ENCODE measurements around the gene PAQR8. TPM values are rescaled to one million over a fixed set of nuclear protein-coding genes. Genes with fewer than 3 reads are reported as not detected.

Gene PAQR8
- total RNA-seq, 4 donors from 2014 or later, result 8.6 to 21.1 (median 14.2) TPM

DNA sequence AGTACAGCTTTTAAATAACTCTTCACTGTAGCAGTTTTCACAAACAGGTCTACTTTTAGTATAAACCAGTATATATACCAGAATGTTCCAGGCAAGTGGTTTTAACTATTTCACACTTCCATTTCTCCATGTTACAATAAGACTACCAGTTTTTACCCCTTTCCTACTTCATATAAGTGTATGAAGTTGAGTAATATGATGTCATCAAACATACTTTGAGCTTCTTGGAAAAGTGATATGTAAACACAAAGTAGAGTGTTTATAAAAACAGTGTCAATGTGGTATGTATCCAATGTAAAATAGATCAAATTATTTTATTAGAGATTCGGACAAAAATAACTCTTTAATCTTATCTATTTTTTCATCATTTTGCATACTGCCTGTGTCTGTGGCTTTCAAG is 2.5 kb upstream of the PAQR8 start:
- H3K27ac ChIP-seq, result peak overlapping the region; percentile 25 to 88 (median 86)
- 30 to 32% methylated on average over 1 of the region's 1 CpG for WGBS, 2 donors (ENCODE audit: low coverage in 1 of 2)

DNA sequence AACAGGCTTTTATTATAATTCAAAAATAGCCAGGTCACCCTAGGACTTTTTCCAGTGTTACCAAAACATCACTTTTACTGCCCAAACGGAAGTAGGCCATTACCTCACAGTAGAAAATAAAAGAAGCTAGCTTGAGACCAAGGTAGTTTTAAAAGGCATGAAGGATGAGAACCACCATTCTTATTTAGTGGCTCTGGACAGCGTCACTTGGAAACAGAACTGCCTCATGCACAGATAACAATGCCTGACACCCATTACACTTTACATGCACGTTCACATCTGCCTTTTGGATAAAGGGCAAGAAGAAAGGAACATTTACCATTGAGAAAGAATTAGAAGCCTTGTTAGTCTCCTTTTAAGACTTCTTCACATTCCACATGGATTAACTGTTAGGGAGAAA is 1.9 kb upstream of the PAQR8 start:
- Histone ChIP-seq H3K27me3 (no peaks in the 10 kb centered on the region), H3K36me3 (no peaks in the 10 kb centered on the region), H3K27ac (peak overlapping the region; percentile 25 to 88 (median 86)), H3K4me1 (peaks cover 0 to 61% (median 0%) of the 10 kb centered on the region in 3 donors), H3K4me3 (no peak overlapping the region), H3K9me3 (no peaks in the 10 kb centered on the region)
- WGBS, 2 donors (ENCODE audit: low coverage in 1 of 2), result 40 to 44% methylated on average over 2 to 3 of the region's 3 CpGs
- TF ChIP-seq POLR2AphosphoS5 (IDR thresholded peaks at IDR 0.05), result peak; percentile 10
- TF ChIP-seq EP300 (IDR thresholded peaks at IDR 0.05), result no peak
- TF ChIP-seq, protein P1, sequence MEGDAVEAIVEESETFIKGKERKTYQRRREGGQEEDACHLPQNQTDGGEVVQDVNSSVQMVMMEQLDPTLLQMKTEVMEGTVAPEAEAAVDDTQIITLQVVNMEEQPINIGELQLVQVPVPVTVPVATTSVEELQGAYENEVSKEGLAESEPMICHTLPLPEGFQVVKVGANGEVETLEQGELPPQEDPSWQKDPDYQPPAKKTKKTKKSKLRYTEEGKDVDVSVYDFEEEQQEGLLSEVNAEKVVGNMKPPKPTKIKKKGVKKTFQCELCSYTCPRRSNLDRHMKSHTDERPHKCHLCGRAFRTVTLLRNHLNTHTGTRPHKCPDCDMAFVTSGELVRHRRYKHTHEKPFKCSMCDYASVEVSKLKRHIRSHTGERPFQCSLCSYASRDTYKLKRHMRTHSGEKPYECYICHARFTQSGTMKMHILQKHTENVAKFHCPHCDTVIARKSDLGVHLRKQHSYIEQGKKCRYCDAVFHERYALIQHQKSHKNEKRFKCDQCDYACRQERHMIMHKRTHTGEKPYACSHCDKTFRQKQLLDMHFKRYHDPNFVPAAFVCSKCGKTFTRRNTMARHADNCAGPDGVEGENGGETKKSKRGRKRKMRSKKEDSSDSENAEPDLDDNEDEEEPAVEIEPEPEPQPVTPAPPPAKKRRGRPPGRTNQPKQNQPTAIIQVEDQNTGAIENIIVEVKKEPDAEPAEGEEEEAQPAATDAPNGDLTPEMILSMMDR (IDR thresholded peaks at IDR 0.05), result no peak
- ATAC-seq, result no peak

More for the DNA sequence above, 2.5 kb upstream of the PAQR8 start:
- Histone ChIP-seq H3K9me3 (no peaks in the 10 kb centered on the region), H3K27me3 (no peaks in the 10 kb centered on the region), H3K4me3 (no peak overlapping the region), H3K4me1 (peaks cover 0 to 54% (median 0%) of the 10 kb centered on the region in 3 donors), H3K36me3 (no peaks in the 10 kb centered on the region)
- TF ChIP-seq POLR2A (IDR thresholded peaks at IDR 0.05), result no peak
- TF ChIP-seq POLR2AphosphoS5 (IDR thresholded peaks at IDR 0.05), result no peak
- TF ChIP-seq, protein P1 (IDR thresholded peaks at IDR 0.05), result no peak
- no peak for TF ChIP-seq EP300 (IDR thresholded peaks at IDR 0.05)
- ATAC-seq, result no peak

DNA sequence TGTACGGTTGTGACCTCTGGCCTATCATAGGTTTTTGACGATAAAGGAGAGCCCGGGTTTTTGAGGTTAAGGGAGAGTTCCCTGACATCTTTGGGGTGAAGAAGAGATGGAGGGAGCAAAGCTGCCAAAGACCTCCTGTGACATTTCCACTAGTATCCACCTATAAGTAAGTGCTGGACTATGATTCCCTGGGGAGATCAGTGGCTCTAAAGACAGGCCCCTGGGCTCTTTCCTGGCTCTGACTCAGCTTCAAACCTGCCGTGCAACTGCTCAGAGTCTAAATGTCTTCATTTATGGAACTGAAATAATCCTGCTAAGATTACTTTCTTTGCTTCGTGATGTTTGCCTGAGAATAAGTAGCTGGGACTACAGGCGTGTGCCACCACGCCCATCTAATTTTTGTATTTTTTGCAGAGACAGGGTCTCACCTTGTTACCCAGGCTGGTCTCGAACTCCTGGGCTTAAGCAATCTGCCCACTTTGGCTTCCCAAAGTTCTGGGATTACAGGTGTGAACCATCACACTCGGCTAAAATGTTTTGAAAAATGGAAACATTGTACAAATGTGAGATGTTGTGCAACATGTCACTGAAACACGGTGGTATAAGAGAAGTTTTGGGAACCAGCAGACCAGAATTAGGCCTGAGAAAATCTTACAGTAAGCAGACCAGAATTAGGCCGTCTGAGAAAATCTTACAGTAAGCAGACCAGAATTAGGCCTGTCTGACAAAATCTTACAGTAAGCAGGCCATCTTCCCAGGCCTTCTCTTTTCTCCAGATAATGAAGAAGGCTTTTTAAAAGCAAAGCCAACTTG is 1.1 kb upstream of the PAQR8 start:
- peak overlapping the region in 1 of 2 donors; percentile 96 for H3K4me3 ChIP-seq
- no peaks in the 10 kb centered on the region for H3K36me3 ChIP-seq
- H3K4me1 ChIP-seq, result peaks cover 0 to 68% (median 0%) of the 10 kb centered on the region in 3 donors
- no peak for ATAC-seq
- H3K9me3 ChIP-seq, result no peaks in the 10 kb centered on the region
- no peaks in the 10 kb centered on the region for H3K27me3 ChIP-seq
- 64 to 72% methylated on average over 7 to 10 of the region's 11 CpGs for WGBS, 2 donors (ENCODE audit: low coverage in 1 of 2)
- peak overlapping the region; percentile 12 to 88 (median 86) for H3K27ac ChIP-seq
- TF ChIP-seq POLR2A (IDR thresholded peaks at IDR 0.05) (no peak), POLR2AphosphoS5 (IDR thresholded peaks at IDR 0.05) (peak; percentile 34)

DNA sequence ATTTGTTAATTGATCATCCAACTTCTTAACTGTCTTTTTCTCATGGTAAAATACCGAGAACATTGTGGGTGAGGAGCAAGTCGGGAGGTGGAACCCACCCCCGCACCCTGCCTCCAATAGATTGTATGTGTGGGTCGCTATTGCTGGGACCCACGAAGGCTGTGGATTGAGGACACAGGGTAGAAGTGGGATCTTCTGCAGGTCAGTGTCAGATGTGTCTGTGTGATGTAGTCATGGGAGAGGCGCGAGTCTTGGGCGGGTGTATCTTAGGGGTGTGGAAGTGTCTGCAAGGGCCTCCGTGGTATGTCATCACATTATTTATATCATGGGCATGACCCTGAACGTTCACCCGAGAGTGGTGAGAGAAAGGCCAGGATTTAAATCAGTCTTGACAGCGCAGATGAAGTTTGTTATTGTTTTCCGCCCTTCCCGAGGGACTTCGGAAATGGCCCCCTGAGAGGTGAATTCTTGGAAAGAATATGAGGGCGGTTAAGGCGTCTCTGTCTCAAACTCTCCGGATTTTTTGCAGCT is 472 bp upstream of the PAQR8 start:
- TF ChIP-seq POLR2A (IDR thresholded peaks at IDR 0.05) (no peak), POLR2AphosphoS5 (IDR thresholded peaks at IDR 0.05) (no peak), EP300 (IDR thresholded peaks at IDR 0.05) (no peak)
- TF ChIP-seq, protein P1 (IDR thresholded peaks at IDR 0.05), result no peak
- H3K9me3 ChIP-seq, result no peaks in the 10 kb centered on the region
- no peaks in the 10 kb centered on the region for H3K36me3 ChIP-seq
- no peaks in the 10 kb centered on the region for H3K27me3 ChIP-seq
- 9 to 40% methylated on average over 1 to 10 of the region's 18 CpGs for WGBS, 2 donors (ENCODE audit: low coverage in 1 of 2)
- H3K4me1 ChIP-seq, result peaks cover 0 to 75% (median 0%) of the 10 kb centered on the region in 3 donors
- peak overlapping the region; percentile 75 to 96 for H3K4me3 ChIP-seq
- H3K27ac ChIP-seq, result peak overlapping the region; percentile 2 to 88 (median 86)
- peak; percentile 33 for ATAC-seq

DNA sequence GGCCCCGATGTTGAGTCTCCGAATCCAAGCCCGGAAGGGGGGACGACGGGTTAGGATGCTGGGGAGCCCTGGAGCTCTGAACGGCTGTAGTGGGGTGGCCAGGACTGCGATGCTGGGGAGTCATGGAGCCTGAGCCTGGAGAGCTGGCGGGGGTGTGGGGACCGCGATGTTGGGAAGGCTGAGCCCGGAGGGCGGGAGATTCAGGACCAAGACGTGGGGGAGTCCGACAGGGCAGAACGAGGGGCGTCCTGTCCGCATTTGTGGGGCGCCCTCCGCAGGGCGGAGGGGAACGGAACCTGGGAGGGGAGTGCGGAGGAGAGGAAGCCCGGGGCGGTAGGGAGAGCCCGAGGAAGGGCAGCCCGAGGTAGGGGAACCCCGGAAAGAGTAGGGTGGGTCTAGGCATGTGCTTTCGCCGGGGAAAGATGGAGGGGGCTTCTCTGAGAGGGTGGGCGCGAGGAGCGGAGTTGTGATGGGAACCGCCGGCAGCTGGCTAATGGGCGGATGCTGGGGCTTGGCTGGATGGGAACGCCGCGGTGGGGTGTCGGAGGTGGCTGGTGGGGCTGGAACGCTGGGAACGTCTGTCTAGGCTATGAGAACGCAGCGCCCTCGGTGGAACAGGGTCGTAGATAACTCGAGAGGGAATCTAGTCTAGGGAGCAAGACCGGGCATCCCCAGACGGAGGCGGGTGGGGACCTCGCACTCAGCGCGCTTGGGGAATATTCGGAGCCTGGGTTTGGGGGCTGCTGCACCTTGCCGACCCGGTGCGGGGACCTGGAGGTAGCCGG is 684 bp downstream of the PAQR8 start:
- ATAC-seq, result peak; percentile 50
- 1 to 11% methylated on average over 12 to 16 of the region's 57 CpGs for WGBS, 2 donors (ENCODE audit: low coverage in 1 of 2)
- Histone ChIP-seq H3K9me3 (no peaks in the 10 kb centered on the region), H3K4me3 (peak overlapping the region; percentile 75 to 96), H3K36me3 (no peaks in the 10 kb centered on the region), H3K4me1 (peaks cover 0 to 75% (median 0%) of the 10 kb centered on the region in 3 donors), H3K27ac (peak overlapping the region; percentile 24 to 88 (median 86)), H3K27me3 (no peaks in the 10 kb centered on the region)
- no peak for TF ChIP-seq EP300 (IDR thresholded peaks at IDR 0.05)
- TF ChIP-seq, protein P1 (IDR thresholded peaks at IDR 0.05), result peak in 2 of 4 experiments; percentile 1 to 10
- no peak for TF ChIP-seq POLR2A (IDR thresholded peaks at IDR 0.05)
- no peak for TF ChIP-seq POLR2AphosphoS5 (IDR thresholded peaks at IDR 0.05)
